GM10248 (cell line): Measurements from ENCODE around the gene NKX2-1.

Experiments
- CTCF ChIA-PET: fragments of 300-600 bp; sonication (Branson Sonifier 250); formaldehyde crosslinking; extraction: SDS; loops from one replicate; lab custom pipeline; 2021; ENCODE audit warnings: antibody characterized with exemption; lab: Yijun Ruan, JAX
- POLR2A ChIA-PET: fragments of 350-650 bp; sonication (Branson Sonifier 250); formaldehyde crosslinking; extraction: SDS; loops from one replicate; lab custom pipeline; 2020; ENCODE audit warnings: antibody characterized with exemption; lab: Yijun Ruan, JAX
- DNase-seq: peaks from one replicate; pipeline ENCODE4 v3.0.0; 2012; ENCODE audit errors: extremely low spot score
- CTCF ChIP-seq: IDR thresholded peaks from 2 replicates; pipeline ENCODE4 v1.5.1; 2012; ENCODE audit warnings: mild to moderate bottlenecking, low read depth; ENCODE audit errors: extremely low read depth, missing control alignments, control extremely low read depth

NKX2-1 gene

GRCh38 chr14:36513451-36514277, 6.4 kb downstream of the NKX2-1 start:
- POLR2A ChIA-PET = no interaction called here
- no peak for TF ChIP-seq CTCF
- peak; percentile 13 for DNase-seq
- CTCF ChIA-PET = interaction anchor here (0.9 kb wide), 1 partner anchor 92 kb away, joined by 3 read pairs; no protein-coding TSS in a partner anchor

- no peak for TF ChIP-seq CTCF
- ChIA-PET POLR2A (no interaction called here), CTCF (no interaction called here)
- DNase-seq = no peak
These were observed 7.0 kb downstream of the NKX2-1 start for GRCh38 chr14:36513012-36513420.

GRCh38 chr14:36512585-36513003, 7.4 kb downstream of the NKX2-1 start:
- TF ChIP-seq CTCF = no peak
- ChIA-PET POLR2A (no interaction called here), CTCF (no interaction called here)
- DNase-seq = no peak

- DNase-seq = peak; percentile 6
- TF ChIP-seq CTCF = no peak
- ChIA-PET CTCF (no interaction called here), POLR2A (no interaction called here)
These were observed 7.9 kb downstream of the NKX2-1 start for GRCh38 chr14:36511981-36512584.

- ChIA-PET CTCF (no interaction called here), POLR2A (no interaction called here)
- no peak for TF ChIP-seq CTCF
These were observed 9.2 kb downstream of the NKX2-1 start for GRCh38 chr14:36510874-36511273.

GRCh38 chr14:36510078-36510799, 9.8 kb downstream of the NKX2-1 start:
- DNase-seq = no peak
- ChIA-PET CTCF (no interaction called here), POLR2A (no interaction called here)
- TF ChIP-seq CTCF = no peak

More at GRCh38 chr14:36510874-36511273, 9.2 kb downstream of the NKX2-1 start:
- no peak for DNase-seq
